Hematopoietic multipotent progenitor cell treated with erythropoietin and hydrocortisone succinate and interleukin-3 and kit ligand, for 15 days (in vitro differentiated cells): ENCODE data around the gene TULP1.

Experiments
- DNase-seq: peaks from one replicate; pipeline ENCODE4 v3.0.0-alpha.2; 2015; ENCODE audit warnings: low spot score

The TULP1 gene

DNA sequence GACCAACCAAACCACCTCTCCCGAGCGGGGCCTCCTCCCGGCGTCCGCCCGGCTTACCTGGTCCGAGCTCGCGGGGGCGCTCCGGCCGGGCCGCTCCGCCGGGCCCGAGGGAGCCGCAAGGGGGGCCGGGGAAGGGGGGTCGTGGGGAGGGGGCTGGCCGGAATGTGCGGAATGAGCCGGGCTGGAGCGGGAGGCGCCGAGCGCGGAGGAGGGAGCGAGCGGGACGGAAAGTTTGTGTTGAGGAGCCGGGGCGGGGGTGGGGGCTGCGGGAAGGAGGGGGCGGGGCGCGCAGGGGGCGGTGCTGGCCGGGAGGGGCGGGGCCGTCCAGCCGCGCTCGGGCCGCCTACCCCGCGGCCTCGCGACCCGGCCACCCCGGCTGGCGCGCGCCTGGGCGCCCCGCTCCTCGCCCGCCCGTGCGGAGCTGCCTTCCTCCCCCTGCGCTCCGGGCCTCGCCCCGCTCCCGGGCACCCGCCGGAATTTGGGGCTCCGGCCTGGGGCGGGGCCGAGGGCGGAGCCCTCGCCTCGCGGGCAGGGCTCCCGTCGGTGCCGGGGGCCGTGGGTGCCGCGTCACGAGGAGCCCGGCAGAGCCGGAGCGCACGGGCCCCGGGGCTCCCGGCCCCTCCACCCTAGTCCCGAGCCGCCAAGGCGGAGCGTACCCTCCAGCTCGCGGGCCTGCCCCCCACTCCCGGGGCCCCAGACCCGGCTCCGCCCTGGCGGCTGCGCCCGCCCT, 15.7 kb downstream of the TULP1 start, which contains the start of gene TEAD3:
Gene TEAD3 (minus strand): TSS at position 239 of the 730 bp plus-strand sequence.
- peak; percentile 22 for DNase-seq

DNA sequence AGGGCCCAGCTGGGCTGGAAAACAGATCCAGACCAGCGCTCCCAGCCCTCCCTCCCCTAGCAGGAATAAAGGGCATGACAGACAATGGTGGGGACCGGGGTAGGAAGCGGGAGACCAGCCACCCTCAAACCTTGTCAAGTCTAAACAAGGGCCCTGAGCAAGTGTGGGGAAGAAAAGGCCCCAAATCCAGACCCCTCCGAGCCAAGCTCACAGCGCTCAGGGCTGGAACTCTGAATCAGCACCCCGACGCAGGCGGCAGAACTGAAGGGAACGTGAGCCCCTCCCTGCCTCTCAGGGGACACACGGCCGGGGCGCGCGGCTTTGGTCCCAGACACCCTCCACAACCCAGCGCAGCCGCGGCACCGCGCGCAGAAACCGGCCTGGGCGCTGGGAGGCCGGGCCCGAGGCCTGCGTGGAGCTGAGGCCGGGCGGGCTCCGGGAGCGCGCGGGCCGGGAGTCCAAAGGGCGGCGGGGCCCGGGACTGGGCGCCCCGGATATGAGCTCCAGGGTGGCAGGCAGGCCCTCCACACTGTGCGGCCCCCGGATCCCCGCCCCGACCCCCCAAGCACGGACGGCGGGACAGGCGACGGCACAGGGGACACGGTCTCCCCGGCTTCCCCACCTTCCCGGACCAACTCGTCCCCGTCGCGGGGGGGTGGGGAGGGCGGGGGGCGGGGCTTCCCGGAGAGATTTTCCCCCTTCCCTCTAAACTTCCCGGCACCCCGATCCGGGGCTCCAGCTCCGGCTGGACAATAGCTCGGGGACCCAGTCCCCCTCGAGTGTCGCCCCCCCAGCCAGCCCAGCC, 16.5 kb downstream of the TULP1 start:
- no peak for DNase-seq

DNA sequence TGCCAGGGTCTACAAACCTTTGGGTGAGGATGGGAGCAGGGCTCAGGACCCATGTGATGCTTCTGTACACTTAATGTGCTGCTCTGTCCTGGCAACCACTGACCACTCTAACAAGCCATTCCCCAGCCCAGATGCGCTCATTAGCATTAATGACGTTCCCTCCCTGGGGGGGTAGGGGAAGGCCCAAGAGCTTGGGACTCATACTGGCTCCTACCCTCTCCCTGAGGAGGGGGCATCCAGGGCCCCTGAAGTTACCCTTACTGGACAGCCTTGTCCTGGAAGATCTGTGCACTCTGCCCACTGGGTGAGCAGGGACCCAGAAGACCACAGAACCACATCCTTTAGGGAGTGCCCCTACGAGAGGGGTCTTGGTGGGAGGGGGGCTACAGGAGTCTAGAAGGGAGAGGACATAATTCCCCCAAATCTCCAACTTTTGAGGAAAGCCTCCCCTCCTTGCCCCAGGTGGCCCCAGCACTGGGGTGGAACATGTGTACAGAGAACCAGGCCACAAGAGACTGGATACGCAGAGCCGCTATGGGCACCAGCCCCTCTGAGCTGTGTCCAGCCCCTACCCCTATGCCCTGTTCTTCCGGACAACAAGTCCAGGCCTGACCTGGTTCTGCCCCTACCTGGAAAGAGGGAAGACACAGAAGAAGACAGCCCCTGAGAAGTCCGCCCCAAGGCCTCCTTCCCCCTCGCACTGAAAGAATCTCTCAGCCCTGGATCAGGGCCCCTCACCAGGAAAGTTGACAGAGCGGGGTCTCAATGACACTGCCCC, 17.2 kb downstream of the TULP1 start:
- DNase-seq, result no peak

DNA sequence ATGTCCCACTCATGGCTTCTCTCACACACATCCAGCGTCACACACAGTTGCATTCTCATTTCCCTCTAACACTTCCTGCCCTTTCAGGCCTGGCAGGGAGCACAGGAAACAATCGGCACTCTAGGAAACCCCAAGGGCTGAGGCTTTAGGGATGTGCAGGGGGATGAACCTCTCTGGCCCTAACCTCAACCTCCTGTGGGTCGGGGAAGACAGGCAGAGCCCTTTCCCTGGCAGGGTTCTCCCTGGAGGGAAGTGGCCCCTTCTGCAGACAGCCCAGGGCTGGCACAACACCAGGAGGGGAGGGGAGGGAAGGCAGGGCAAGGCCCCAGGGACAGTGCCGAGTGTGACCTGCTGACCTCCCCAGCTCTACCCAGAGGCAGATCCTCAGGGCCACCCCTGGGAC, 18.5 kb downstream of the TULP1 start:
- no peak for DNase-seq

DNA sequence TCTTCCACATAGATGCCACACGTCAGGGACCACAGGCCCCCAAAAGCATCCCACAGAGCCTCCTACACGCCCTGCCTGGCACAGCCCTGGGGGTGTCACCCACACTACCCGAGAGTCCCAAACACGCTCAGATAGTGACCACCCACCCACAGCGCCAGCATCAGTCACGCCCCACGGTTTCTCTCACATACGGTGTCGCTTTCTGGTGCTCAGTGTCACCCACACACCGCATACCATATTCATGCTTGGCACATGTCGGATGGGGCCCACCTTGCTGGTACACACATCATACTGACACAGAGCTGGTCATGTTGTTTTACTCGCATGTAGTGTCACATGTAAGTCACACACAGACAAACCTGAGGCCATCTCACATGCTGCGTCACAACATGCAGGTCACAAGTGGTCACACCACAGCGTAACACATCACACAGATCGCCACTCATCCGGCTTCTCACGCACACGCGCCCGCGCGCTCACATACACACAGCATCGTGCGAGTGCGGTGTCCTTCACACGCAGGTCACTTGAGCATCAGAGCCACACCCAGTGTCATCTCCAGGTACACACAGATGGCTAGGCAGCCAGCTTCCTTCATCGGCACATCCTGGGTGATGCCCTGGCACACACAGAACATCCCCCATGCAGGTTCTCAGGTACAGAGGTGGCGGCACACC, 19.3 kb downstream of the TULP1 start:
- DNase-seq, result no peak

DNA sequence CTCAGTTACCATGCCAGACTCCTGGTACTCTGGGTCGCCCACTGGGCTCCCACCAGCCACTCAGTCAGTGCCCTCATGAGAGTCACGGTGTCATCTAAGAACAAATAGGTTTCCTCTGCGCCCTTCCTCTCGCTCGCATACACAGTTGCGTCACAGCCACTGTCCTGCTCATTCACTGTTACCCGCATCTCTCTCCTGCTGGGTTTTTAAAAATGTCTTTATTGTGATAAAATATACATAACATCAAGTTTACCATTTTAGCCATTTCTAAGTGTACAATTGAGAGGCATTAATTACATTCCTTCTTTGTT, 19.8 kb downstream of the TULP1 start:
- no peak for DNase-seq

DNA sequence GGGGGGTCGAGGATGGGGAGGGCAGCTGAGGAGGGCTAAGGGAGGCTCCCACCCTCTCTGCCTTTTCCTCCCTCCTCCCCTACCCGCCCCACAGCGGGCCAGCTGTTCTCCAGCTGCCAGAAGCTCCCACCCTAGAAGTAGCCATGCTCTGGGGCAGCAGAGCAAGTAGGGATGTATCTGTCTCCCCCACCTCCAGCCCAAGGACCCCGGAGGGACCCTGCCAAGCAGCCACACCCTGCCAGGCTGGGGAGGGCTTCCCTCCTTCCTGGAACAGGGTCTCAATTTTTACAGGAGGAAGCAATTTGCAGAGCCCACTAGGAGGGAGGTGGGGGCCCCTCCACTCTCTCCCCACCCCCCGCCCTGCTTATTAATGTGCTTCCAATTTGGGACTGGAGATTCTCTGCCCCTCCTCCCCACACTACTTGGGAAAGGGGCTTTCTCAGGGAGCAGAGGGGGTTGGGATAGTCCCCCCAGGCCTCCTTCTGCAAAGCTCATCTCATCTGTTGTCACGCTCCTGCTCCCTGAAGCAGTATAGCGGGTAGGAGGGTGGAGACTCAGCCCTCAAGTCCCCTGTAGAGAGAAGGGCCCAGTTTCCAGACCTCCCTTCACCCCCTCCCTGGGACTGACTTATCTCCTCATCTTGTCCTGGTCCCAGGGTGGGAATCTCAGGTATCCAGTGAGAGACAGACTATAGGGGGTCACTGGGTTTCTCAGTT, 20.3 kb downstream of the TULP1 start:
- no peak for DNase-seq

DNA sequence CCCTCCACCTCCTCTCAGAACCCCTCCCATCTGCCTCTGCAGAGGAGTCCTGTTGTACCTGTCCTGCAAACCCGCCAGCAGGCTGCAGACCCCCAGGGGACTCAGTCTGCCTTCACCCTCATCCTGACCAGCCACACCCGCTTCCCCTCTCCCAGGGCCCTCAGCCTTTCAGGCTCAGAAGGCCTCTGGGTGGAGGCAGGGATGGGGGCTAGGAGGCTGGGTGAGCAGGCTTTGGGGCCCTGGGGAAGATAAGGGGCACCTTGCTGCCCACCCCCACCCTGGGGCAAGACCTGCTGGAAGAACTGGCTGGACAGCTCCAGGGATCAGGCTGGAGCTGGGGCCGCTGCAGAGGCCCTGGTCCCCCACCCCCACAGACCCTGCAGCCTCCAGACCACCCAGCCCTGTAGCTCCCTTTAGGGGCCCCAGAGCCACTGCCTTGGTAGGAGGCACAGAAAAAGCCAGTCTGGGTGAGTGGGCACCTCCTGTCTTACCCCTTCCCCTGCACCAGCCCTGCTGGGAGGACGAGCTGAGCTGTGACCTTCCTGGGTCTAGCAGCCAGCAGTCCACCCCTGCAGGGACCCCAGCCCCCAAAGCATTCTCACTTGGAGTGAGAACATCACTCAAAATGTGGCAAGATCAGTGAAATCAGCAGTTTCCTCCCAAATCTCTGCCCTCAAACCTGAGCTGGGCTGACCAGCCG, 21.0 kb downstream of the TULP1 start:
- DNase-seq, result no peak

DNA sequence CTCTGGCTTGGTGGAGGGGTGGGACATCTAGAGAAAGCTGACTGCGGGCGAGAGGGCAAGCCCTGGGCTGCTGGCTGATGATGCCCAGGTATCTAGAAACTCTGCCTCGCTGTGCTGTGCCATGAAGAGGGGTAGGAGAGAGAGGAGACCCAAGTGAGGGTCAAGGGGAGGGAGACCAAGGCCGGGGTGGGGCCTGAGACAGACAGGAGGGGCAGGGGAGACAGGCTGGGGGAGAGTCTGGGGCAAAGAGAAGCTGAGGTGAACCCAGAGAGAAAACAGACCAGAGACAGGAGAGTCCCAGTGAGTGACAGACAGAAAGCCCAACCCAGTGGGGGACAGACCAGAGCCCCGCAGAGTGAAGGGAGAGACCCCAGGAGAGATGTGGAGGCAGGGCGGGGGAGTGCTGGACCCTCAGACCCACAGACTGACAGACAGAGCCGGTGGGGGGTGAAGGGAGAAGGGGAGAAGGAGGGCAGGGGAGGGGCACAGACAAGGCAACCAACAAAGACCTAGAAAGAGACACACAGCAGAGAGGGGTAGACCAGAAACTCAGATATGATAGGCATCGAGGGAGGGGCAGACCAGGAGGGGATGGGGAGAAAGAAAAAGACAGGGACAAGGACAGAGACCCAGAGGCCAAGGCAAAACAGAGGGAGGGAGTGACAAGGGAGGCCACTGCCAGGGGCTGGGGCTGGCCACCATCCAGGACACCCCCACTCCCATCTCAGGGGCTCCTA, 21.7 kb downstream of the TULP1 start:
- no peak for DNase-seq

DNA sequence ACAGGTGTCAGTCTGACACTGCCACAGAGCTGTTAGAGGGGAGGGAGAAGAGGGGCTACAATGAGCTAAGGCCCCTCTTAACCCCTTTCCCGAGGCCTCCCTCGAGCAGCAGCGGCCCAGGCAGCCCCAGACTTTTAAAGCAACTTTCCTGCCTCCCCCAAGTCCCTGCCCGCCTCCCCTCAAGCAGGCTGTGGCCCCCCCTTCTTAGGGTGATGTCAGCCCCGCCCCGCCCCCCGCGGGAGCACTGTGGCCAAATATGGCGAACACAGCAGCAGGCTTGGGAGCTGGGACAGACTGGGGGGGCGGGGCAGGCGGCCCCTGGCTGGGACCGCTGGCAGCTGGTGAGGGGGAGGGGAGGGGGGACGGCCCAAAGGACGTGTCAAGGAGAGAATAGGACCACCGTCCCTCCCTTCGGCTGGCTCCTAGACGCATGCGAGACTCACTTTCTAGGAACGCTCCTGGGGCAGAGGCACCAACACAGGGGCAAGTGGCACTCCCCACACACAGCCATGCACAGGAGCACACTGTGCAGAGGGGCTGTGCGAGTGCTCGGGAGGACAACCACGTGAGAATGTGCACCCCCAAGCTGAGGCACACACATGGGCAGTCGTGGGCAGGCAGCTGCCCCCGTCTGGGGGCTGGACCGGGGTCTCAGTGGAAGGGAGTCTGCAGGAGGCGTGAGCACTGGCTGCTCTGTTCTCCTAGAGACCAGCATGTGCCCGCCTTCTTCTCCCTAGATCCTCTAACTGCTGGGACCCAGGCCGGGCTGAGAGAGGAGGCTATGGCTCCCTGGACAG, 22.5 kb downstream of the TULP1 start:
- DNase-seq, result no peak

DNA sequence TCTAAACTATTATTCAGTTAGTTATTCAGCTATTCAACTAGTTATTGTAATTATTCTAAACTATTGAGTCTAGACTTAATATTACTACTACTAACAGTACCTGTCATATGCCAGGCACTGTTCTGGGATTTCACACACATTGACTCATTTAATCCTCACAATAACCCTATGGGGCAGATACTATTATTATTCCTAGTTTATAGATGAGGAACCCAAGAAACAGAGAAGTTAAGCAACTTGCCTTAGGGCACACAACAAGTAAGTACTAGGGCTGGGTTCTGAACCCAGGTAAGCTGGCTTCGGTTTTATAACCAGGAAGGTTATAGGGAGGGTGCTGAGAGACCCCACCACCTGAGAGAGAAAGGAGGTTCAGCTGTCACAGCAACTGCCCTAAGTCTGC, 23.6 kb downstream of the TULP1 start:
- no peak for DNase-seq

DNA sequence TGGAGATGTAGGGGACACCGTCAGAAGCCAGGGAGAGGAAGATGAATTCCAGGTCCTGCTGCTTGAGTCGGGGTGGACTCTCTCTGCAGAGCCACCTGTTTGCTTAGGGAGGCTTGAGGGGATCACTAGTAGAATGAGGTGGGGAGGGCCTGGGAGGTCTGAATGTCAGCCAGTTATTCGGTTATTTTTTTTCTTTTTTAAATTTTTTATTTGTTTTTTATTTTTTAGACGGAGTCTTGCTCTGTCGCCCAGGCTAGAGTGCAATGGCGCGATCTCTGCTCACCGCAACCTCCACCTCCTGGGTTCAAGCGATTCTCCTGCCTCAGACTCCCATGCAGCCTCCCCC, 24.2 kb downstream of the TULP1 start:
- no peak for DNase-seq

DNA sequence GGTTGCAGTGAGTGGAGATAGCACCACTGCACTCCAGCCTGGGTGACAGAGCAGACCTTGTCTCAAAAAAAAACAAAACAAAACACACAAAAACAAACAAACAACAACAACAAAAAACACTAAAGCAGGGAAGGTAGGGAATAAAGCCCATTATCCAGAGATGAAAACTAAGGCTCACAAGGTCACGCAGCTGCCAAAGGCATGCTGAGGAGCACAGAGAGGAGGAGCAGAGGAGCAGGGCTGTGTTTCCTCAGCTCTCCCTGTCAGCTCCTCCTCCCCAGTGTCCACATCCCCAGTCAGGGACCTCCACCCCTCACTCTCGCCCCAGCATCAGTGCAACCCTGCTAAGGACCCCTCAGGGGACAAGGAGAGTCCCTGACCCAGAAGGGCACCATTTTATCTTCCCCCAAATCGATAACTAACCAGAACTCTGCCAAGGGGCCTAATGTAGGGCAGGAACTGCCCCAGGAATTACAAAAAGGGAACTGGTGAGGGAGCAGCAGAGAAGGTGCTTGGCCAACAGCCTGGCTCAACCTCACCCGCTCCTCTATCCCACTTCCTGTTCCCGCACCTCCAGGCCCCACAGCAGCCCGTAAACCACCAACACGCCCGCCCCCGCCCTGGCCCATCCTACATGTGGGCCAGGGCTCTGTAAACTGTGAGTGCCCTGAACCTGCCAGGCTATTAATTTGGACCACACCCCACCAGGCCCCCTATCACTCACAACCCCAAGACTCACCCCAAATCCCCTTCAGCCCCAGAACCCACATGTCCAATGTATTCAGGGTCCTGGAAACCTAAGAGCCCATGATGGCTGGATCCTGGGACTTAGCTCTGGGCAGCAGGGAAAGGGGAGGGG, 24.8 kb downstream of the TULP1 start:
- DNase-seq, result no peak

DNA sequence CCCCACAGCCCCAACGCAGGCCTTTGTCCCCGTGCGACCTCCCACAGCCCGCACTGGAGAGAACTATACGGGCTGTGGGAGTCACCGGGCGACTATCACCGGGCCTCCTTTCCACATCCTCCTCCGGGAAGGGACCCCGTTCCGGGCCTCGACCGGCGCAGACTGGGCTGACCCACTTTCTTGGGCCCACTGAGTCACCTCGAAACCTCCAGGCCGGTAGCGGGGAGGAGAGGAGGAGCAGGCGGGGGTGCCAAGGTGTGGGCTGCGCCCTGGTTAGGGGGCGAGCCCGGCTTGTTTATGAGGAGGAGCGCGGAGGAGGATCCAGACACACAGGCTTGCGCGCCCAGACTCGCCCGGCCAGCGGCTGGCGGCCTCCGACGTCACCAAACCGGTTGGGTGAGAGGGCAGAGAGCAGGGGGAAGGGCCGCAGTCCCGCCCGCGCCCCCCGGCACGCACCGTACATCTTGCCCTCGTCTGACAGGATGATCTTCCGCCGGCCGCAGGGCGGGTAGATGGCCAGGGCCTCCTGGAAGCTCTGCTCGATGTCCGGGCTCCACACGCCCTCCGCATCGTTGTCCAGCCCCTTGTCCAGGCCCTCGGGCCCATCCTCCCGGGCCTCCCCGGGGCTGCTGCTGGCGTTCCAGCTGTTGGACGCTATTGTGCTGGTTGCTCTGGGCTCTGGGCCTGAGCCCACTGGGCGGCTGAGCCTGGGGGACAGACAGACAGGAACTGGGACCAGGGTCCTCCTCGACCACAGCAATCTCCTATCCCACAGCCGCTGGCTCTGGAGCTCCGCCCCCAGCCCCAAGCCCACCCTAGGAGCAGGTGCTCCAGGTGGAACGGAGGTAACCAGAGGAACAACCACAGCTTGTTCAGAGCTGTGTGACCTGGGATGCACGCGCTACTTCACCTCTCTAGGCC, 26.4 kb downstream of the TULP1 start:
- DNase-seq, result no peak

DNA sequence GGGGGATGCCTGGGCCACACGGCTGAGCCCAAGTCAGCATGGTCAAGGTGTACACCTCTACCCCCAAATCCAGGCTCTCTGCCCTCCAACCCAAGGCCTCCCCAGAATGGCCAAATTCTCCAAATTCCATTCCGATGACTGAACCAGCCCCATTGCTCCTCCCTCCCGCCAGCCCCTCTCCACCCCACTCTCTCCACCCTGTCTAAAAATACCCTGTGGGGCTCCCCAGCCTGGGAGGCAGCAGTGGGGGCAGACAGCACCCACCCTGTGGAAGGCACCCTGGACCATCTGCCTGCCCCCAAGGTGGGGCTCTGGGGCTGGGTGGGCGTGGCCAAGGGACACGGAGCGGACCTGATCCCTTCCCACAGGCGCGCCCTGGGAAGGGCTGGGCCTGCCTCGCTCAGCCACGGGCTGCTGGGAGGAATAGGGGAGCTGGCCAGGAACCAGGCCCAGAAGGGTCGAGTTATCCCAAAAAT, 27.3 kb downstream of the TULP1 start:
- DNase-seq, result no peak

DNA sequence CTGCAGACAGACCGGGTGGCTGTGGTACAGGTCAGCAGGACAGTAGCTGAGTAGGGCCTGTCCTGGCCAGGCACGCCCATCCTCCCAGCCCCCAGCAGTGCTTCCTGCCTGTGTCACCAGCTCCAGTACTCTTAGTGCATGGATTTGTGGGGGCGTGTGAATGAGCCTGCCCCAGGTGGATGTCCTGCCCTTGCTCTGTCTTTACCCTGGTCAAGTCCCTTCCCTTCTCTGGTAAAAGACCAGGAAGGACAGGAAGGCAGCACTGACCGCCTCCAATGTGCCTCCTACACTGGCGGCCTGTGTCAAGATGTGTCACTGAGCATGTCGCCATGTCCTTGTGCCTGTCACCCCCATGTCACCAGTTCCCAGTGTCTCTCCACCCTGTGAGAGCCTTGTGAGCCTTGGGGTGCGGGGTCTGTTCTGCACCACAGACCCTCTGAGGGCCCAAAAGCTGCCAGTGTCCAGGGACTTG, 27.7 kb downstream of the TULP1 start:
- DNase-seq, result no peak
